GM19351 (cell line): ENCODE measurements around the gene OTULINL.

ENCODE experiments used
- ATAC-seq: cut with Tn5 transposase; IDR thresholded peaks from one replicate; pipeline ENCODE4 v1.9.1; 2021; ENCODE audit warnings: mild to moderate bottlenecking, moderate library complexity; ENCODE audit not compliant: unreplicated experiment

Gene OTULINL

GRCh38 chr5:14598225-14598624 lies 16.6 kb downstream of the OTULINL start:
- peak; percentile 38 for ATAC-seq

- no peak for ATAC-seq
Observed at GRCh38 chr5:14599476-14600127, 18.0 kb downstream of the OTULINL start.

DNA sequence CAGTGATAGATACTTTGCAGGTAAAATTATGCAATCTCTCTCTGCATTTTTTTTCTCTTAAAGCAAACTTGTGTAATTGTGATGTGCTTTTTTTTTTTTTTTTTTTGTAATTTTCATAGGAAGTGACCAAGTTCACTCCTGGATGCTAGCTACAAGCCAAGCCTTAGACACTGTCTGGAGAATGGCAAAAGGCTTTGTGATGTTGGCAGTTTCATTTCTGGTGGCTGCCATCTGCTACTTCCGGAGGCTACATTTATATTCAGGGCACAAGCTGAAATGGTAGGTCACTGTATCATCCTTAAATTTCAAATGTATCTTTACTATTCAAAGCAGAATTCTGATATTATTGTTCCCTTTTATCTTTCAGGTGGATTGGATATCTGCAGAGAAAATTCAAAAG lies 19.3 kb downstream of the OTULINL start:
- ATAC-seq: no peak

GRCh38 chr5:14603141-14603540 lies 21.5 kb downstream of the OTULINL start:
- no peak for ATAC-seq

- no peak for ATAC-seq
Observed at GRCh38 chr5:14607104-14607503, 25.5 kb downstream of the OTULINL start.

DNA sequence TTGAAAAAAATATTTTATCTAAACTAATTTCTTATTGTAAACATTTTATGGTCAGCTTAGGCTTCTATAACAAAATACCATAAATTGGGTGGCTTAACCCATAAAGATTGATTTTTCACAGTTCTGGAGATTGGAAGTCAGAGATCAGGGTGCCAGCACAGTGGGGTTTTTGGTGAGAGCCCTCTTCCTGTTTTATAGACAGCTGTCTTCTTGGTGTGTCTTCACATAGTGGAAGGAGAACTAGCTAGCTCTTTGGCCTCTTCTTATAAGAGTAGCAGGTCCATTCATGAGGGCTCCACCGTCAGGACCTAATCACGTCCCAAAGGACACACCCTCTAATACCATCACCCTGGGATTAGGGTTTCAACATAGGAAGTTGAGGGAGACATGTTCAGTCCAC lies 26.6 kb downstream of the OTULINL start:
- ATAC-seq: no peak

GRCh38 chr5:14611737-14612136 lies 30.1 kb downstream of the OTULINL start:
- no peak for ATAC-seq

DNA sequence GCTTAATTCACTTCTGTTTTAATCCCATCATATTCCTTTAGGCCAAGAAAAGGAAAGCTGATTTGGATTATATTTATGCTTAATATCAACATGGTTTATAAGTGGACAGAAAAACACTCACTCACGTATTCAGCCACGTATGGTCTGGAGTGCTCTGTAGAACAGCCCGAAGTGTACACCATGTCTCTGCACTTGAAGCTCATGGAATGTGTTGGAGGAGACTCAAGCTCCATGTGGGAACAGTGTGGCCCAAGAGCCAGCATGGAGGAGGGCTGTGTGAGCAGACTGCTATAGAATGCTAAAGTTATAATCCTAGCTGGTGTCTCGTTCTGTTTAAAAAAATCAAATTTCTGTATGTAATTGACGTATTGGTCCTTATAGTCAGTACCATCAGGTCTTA lies 32.9 kb downstream of the OTULINL start:
- ATAC-seq: no peak

- no peak for ATAC-seq
Observed at GRCh38 chr5:14615365-14615764, 33.8 kb downstream of the OTULINL start.

DNA sequence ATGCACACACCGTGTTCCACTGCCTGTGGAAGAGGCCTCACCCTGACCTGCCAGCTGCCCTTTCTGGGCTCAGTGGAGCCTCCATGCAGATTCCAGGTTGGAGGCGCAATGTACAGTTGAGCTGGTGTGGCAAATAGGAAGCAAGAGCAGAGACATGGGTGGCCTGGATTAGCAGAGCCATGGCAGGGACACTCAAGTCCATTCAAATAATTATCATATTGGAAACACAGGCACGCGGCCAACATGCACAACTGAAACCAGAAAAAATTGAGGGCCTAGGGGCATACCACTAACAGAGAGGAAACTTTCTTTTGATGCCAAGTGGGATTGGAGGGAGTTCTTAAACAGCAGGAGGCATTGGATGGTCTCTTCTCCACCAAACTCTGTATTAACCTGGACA lies 35.8 kb downstream of the OTULINL start:
- ATAC-seq: no peak

GRCh38 chr5:14627270-14627669 lies 45.7 kb downstream of the OTULINL start:
- no peak for ATAC-seq

DNA sequence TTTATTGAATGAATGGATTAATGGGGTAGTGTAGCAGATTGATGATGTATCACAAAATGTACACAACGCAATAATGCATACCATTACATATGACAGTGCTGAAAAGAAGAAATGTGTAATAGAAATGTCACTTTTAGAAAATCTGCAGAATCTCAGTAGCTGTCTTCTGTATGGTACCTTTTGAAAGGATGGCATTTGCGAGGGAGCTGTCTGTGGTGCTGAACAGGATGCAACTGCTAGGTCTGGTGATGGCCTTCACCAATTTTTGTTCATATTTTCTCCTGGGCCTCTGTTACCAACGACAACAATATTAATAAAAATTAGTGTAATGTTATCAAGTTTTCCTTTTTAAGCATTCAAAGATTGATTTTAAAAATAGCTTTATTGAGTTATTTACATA lies 46.8 kb downstream of the OTULINL start:
- ATAC-seq: no peak

- no peak for ATAC-seq
Observed at GRCh38 chr5:14630671-14631070, 49.1 kb downstream of the OTULINL start.

- ATAC-seq: no peak
Observed at GRCh38 chr5:14635656-14636055, 54.1 kb downstream of the OTULINL start.

DNA sequence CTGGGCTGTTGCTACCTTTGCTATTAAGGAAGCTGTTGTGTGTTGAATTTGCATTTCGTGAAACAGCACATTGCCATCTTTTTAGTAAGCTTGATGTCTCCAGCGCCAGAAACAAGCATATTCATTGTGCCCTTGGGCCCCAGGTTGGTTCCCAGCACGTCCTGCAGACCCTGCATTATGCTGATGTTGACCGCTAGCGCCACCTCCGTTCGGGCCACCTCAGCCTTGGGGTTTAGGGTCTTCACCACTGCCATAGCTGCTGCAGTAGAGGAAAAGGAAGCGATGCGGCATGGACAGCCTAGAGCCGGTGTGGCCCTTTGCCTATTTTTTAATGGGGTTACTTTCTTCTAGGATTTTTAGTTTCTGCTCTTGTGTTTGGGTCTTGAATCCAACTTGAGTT lies 59.2 kb downstream of the OTULINL start:
- no peak for ATAC-seq

- no peak for ATAC-seq
Observed at GRCh38 chr5:14644623-14645237, 63.1 kb downstream of the OTULINL start.

DNA sequence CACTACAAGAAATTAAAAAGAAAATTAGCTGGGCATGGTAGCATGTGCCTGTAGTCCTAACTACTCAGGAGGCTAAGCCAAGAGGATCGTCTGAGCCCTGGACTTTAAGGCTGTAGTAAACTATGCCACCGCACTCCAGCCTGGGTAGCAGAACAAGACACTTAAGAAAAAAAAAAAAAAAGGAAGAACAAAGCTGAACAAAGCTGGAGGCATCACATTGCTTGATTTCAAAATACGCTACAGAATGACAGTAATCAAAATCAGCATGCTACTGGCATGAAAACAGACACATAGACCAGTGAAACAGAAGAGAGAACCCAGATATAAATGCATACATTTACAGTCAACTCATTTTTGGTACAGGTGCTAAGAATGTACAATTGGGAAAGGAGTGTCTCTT lies 68.5 kb downstream of the OTULINL start:
- ATAC-seq: no peak

DNA sequence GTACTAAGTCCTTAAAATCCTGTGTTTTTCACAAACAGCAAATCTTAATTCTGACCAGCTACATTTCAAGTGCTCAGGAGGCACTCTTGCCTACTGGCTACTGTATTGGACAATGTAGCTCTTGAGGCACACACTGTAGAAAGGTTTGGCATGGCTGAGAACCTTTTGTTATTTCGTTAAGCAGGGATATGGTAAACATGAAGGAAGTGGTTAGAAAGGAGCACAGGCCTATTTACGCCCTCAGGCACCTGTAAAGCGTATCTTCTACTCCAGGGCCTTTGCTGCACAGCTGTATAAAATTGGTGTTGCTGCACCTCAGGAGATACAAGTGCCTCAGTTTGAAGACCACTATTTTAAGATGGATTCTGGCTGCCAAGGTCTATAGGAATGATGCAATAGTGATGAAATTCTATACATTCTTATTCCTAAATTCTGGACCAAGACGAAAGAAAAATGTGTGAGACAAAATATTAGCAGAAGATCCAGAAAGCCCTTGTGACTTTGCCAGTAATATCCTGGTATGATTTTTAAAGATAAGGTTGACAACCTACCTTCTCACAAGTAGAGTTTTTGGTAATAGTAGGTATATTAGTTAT lies 73.7 kb downstream of the OTULINL start:
- no peak for ATAC-seq

GRCh38 chr5:14656898-14657297 lies 75.3 kb downstream of the OTULINL start:
- no peak for ATAC-seq

DNA sequence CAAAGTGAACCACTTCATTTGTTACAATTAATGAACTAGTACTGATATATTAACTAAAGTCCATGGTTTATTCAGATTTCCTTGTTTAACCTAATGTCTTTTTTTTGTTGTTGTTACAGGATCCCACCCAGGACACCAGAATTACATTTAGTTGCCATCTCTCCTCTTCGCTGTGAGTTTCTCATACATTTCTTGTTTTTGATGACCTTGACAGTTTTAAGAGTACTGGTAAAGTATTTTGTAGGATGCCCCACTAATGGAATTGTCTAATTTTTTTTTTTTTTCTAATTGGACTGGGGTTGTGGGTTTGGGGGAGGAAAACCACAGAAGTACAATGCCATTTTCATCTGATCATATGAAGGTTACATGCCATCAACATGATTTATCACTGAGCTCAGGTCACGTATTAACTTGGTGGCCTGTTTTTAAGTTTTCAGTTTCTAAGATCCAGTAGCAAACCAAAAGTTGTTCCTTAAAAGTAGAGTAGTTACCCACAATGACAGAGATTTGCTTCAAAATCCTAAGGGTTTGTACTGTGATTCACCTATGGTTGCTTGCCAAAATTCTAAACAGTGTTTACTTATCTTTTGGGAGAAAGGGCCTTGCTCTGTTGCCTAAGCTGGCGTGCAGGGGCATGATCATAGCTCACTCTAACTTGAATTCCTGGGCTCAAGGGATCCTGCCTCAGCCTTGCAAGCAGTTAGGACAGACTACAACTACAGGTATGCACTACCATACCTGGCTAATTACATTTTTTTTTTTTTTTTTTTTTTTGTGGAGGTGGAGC lies 78.4 kb downstream of the OTULINL start:
- ATAC-seq: no peak

- ATAC-seq: no peak
Observed at GRCh38 chr5:14660833-14661232, 79.2 kb downstream of the OTULINL start.
